Spleen (tissue), 7 donors: Measurements from ENCODE around the gene KNL1.

ENCODE experiments used
- POLR2A ChIP-seq, 3 donors: fragments of 450-650 bp; IDR thresholded peaks; one replicate each; pipeline ENCODE4 v1.5.1; 2017; ENCODE audit warnings: antibody characterized with exemption in 3 of 3, mild to moderate bottlenecking in 1 of 3
- TF ChIP-seq, protein P1 (sequence below), 11 experiments: fragments of 200-600 bp in 7 of 11; fragments of 450-650 bp in 4 of 11; sonication (generic) in 4 of 11; IDR thresholded peaks in 8 of 11; conservative IDR thresholded peaks in 3 of 11; 1 replicate in 7 of 11; 2 replicates in 4 of 11; pipeline versions ENCODE4 v1.4.0 to v1.8.0; 2016 to 2021; ENCODE audit warnings: antibody characterized with exemption in 11 of 11, inconsistent platforms in 4 of 11, mild to moderate bottlenecking in 1 of 11
- donor health status: DM: no; HTN: no; CAD: no; lungs with moderate emphysema.
- donor health status: DM: no; HTN: no; CAD: no.
- donor health status: DM: no; HTN: no; CAD: no.

DNA sequence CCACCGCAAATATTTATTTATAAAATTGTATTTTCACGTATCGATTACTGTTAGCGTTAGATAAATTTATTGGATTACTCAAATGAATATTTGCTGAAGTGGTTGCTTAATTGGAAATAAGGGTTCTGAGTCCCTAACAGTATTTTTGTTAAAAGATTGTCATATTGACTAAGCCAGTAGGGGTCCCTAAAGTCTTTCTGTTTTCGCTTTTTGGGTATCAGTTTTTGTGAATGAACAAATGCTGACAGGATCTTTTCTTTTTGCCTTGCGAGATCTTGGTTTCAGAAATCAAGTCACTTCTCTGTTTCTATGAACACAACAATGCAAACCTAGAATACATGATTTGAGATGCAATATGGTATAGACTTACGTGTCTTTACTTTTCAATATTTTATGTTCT is 108.0 kb downstream of the KNL1 start:
- TF ChIP-seq, protein P1, sequence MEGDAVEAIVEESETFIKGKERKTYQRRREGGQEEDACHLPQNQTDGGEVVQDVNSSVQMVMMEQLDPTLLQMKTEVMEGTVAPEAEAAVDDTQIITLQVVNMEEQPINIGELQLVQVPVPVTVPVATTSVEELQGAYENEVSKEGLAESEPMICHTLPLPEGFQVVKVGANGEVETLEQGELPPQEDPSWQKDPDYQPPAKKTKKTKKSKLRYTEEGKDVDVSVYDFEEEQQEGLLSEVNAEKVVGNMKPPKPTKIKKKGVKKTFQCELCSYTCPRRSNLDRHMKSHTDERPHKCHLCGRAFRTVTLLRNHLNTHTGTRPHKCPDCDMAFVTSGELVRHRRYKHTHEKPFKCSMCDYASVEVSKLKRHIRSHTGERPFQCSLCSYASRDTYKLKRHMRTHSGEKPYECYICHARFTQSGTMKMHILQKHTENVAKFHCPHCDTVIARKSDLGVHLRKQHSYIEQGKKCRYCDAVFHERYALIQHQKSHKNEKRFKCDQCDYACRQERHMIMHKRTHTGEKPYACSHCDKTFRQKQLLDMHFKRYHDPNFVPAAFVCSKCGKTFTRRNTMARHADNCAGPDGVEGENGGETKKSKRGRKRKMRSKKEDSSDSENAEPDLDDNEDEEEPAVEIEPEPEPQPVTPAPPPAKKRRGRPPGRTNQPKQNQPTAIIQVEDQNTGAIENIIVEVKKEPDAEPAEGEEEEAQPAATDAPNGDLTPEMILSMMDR (IDR thresholded peaks at IDR 0.05 in 8 of 11, conservative IDR thresholded peaks at IDR 0.05 in 3 of 11), result peak in 2 of 11 experiments; percentile 12 to 31
- no peak for TF ChIP-seq POLR2A (IDR thresholded peaks at IDR 0.05)
